HCT116 (cell line): Measurements from ENCODE around the gene GTF3C2. TPM values are rescaled to one million over a fixed set of nuclear protein-coding genes. Genes with fewer than 3 reads are reported as not detected.

Source experiments
- ATAC-seq: fragments of 200-7000 bp; cut with Tn5 transposase; 2 replicates; pipeline ENCODE4 v1.9.1; 2020; ENCODE audit warnings: mild to moderate bottlenecking, moderate library complexity
- BruUV-seq: library from RNA; stranded (reverse); fragments of 400-500 nt; replicated peaks from 2 replicates; lab custom pipeline; 2021; lab: Mats Ljungman, UMichigan
- CTCF ChIA-PET: fragments of 300-600 bp; sonication (Branson Sonifier 250); formaldehyde crosslinking; loops from one replicate; lab custom pipeline; 2021; ENCODE audit warnings: antibody characterized with exemption; lab: Charles Lee
- POLR2A ChIA-PET: fragments of 300-600, 350-600 bp; sonication (Branson Sonifier 250); formaldehyde crosslinking; loops from one replicate; lab custom pipeline; 2021; ENCODE audit warnings: antibody characterized with exemption; lab: Charles Lee
- RAD21 ChIA-PET, 2 experiments: fragments of 300-600 bp; sonication (Branson Sonifier 250); formaldehyde crosslinking; loops; one replicate each; lab custom pipeline; 2023; ENCODE audit warnings: low total read pairs in 2 of 2; ENCODE audit not compliant: uncharacterized antibody in 2 of 2, unreplicated experiment in 2 of 2, low non-redundant PET in 1 of 2; lab: Charles Lee
- DNase-seq: peaks from one replicate; pipeline ENCODE4 v3.0.0-alpha.2; 2010; ENCODE audit warnings: low read depth, low spot score
- H2AFZ ChIP-seq: fragments of 200-600 bp; shearing (Covaris generic), sonication (generic); 2 replicates; pipeline ENCODE4 v1.6.1; 2017; ENCODE audit warnings: low read depth, mixed run types, mixed read lengths, antibody characterized with exemption, low read length; ENCODE audit not compliant: poor library complexity, severe bottlenecking
- H3K27ac ChIP-seq: 2 replicates; pipeline ENCODE4 v1.5.1; 2012; ENCODE audit warnings: low read depth, low read length
- H3K27me3 ChIP-seq: fragments of 200-600 bp; sonication (generic); 2 replicates; pipeline ENCODE4 v1.6.1; 2016; ENCODE audit warnings: mixed run types, low read length, mixed read lengths; ENCODE audit not compliant: insufficient read depth
- H3K36me3 ChIP-seq, 2 experiments: fragments of 200-500 bp in 1 of 2; fragments of 200-600 bp in 1 of 2; sonication (Bioruptor generic) in 1 of 2; sonication (generic) in 1 of 2; 2 replicates each; pipeline versions ENCODE4 v1.5.1 to v1.6.1; 2014 to 2016; ENCODE audit warnings: low read length in 2 of 2, inconsistent platforms in 1 of 2, mixed read lengths in 1 of 2, mixed run types in 1 of 2; ENCODE audit not compliant: insufficient read depth in 2 of 2, control insufficient read depth in 1 of 2
- H3K4me1 ChIP-seq, 2 experiments: fragments of 200-600 bp in 1 of 2; sonication (generic) in 1 of 2; 2 replicates each; pipeline versions ENCODE4 v1.5.1 to v1.6.1; 2012 to 2017; ENCODE audit warnings: low read length in 2 of 2, inconsistent platforms in 1 of 2, mild to moderate bottlenecking in 1 of 2, mixed read lengths in 1 of 2, mixed run types in 1 of 2, moderate library complexity in 1 of 2; ENCODE audit not compliant: insufficient read depth in 2 of 2, control insufficient read depth in 1 of 2
- H3K4me2 ChIP-seq: fragments of 200-600 bp; sonication (generic); 2 replicates; pipeline ENCODE4 v1.6.1; 2017; ENCODE audit warnings: mixed run types, low read length, mixed read lengths
- H3K4me3 ChIP-seq, 2 experiments: fragments of 200-600 bp in 1 of 2; sonication (generic) in 1 of 2; replicated peaks in 1 of 2; 2 replicates each; pipeline ENCODE4 v1.5.1; 2011 to 2016; ENCODE audit warnings: low read length in 2 of 2, control low read depth in 1 of 2, low read depth in 1 of 2, mild to moderate bottlenecking in 1 of 2, mixed read lengths in 1 of 2, mixed run types in 1 of 2
- H3K79me2 ChIP-seq: fragments of 200-600 bp; sonication (generic); 2 replicates; pipeline ENCODE4 v1.6.1; 2017; ENCODE audit warnings: mild to moderate bottlenecking, mixed run types, low read length, moderate library complexity, mixed read lengths; ENCODE audit not compliant: insufficient read depth
- H3K9ac ChIP-seq: fragments of 200-600 bp; sonication (generic); 2 replicates; pipeline ENCODE4 v1.6.1; 2016; ENCODE audit warnings: low read length, mixed read lengths
- H3K9me2 ChIP-seq: fragments of 200-600 bp; sonication (generic), shearing (Covaris generic); 2 replicates; pipeline ENCODE4 v1.6.1; 2017; ENCODE audit warnings: mixed run types, mild to moderate bottlenecking, moderate library complexity; ENCODE audit not compliant: insufficient read depth
- H3K9me3 ChIP-seq, 2 experiments: fragments of 200-500 bp in 1 of 2; fragments of 200-600 bp in 1 of 2; sonication (Bioruptor generic) in 1 of 2; sonication (generic) in 1 of 2; 2 replicates each; pipeline ENCODE4 v1.6.1; 2014 to 2017; ENCODE audit warnings: low read length in 2 of 2, mixed read lengths in 2 of 2, inconsistent platforms in 1 of 2, low read depth in 1 of 2, mild to moderate bottlenecking in 1 of 2, mixed run types in 1 of 2, moderate library complexity in 1 of 2; ENCODE audit not compliant: control insufficient read depth in 1 of 2, insufficient read depth in 1 of 2
- H4K20me1 ChIP-seq: fragments of 200-600 bp; sonication (generic), shearing (Covaris generic); 2 replicates; pipeline ENCODE4 v1.6.1; 2017; ENCODE audit warnings: mixed run types, mild to moderate bottlenecking, moderate library complexity; ENCODE audit not compliant: insufficient read depth
- CBX3 ChIP-seq: IDR thresholded peaks from 2 replicates; pipeline ENCODE4 v1.6.1; 2012; ENCODE audit warnings: low read depth
- ELF1 ChIP-seq: IDR thresholded peaks from 2 replicates; pipeline ENCODE4 v1.6.1; 2012; ENCODE audit warnings: low read depth, borderline replicate concordance
- EZH2 ChIP-seq: fragments of 200-600 bp; sonication (generic); IDR thresholded peaks from 2 replicates; pipeline ENCODE4 v1.6.1; 2017; ENCODE audit warnings: antibody characterized with exemption, mixed run types
- EZH2phosphoT487 ChIP-seq: fragments of 200-600 bp; IDR thresholded peaks from 2 replicates; pipeline ENCODE4 v1.6.1; 2018; ENCODE audit warnings: antibody characterized with exemption, borderline replicate concordance
- JUND ChIP-seq: IDR thresholded peaks from 2 replicates; pipeline ENCODE4 v1.6.1; 2012
- POLR2A ChIP-seq: IDR thresholded peaks from 2 replicates; pipeline ENCODE4 v1.7.0; 2011; ENCODE audit warnings: borderline replicate concordance; ENCODE audit not compliant: insufficient read depth, insufficient read length; ENCODE audit errors: extremely low read depth
- POLR2AphosphoS5 ChIP-seq: IDR thresholded peaks from 2 replicates; pipeline ENCODE4 v1.6.1; 2011; ENCODE audit warnings: mild to moderate bottlenecking, low read depth, low read length, moderate library complexity
- RAD21 ChIP-seq: IDR thresholded peaks from 2 replicates; pipeline ENCODE4 v1.6.1; 2012; ENCODE audit warnings: low read depth, mild to moderate bottlenecking
- SIN3A ChIP-seq: IDR thresholded peaks from 2 replicates; pipeline ENCODE4 v1.6.1; 2012; ENCODE audit warnings: low read depth
- SP1 ChIP-seq: IDR thresholded peaks from 2 replicates; pipeline ENCODE4 v1.6.1; 2012; ENCODE audit warnings: low read depth
- SRF ChIP-seq: IDR thresholded peaks from 2 replicates; pipeline ENCODE4 v1.6.1; 2012; ENCODE audit warnings: low read depth
- TCF7L2 ChIP-seq: IDR thresholded peaks from 2 replicates; pipeline ENCODE4 v1.7.0; 2011; ENCODE audit warnings: borderline replicate concordance, inconsistent platforms; ENCODE audit not compliant: insufficient read depth, insufficient read length; ENCODE audit errors: extremely low read depth
- YY1 ChIP-seq: IDR thresholded peaks from 2 replicates; pipeline ENCODE4 v1.6.1; 2011; ENCODE audit warnings: low read length, low read depth, moderate library complexity, mild to moderate bottlenecking; ENCODE audit not compliant: insufficient replicate concordance; ENCODE audit errors: extremely low read depth
- ZFX ChIP-seq: fragments of 450-650 bp; IDR thresholded peaks from 2 replicates; pipeline ENCODE4 v1.6.1; 2017
- ZNF274 ChIP-seq: fragments of 200-500 bp; sonication (Bioruptor generic); IDR thresholded peaks from 2 replicates; pipeline ENCODE4 v1.6.1; 2014; ENCODE audit warnings: mild to moderate bottlenecking, low read depth, low read length, inconsistent platforms
- intact Hi-C: fragments of 100-400 bp; cut with micrococcal nuclease; formaldehyde crosslinking; loops from 2 replicates; pipeline ENCODE4 v1.10.0; 2022
- total RNA-seq: library from RNA; stranded (reverse); gene quantifications from one replicate; pipeline ENCODE4 v1.2.1, GENCODE V29; 2021; ENCODE audit not compliant: unreplicated experiment
- TF ChIP-seq, protein P1 (sequence below): IDR thresholded peaks from 2 replicates; pipeline ENCODE4 v1.6.1; 2012
- TF ChIP-seq, protein P2 (sequence below): IDR thresholded peaks from 2 replicates; pipeline ENCODE4 v1.6.1; 2012
- TF ChIP-seq, protein P3 (sequence below): IDR thresholded peaks from 2 replicates; pipeline ENCODE4 v1.6.1; 2012; ENCODE audit warnings: low read depth
- TF ChIP-seq, protein P4 (sequence below), 3 experiments: fragments of 200-600 bp in 1 of 3; sonication (generic) in 1 of 3; IDR thresholded peaks in 2 of 3; conservative IDR thresholded peaks in 1 of 3; 2 replicates each; pipeline ENCODE4 v1.5.1; 2012 to 2017; ENCODE audit warnings: low read depth in 2 of 3, low read length in 2 of 3, antibody characterized with exemption in 1 of 3, borderline replicate concordance in 1 of 3, control low read depth in 1 of 3, mild to moderate bottlenecking in 1 of 3, mixed read lengths in 1 of 3, mixed run types in 1 of 3, moderate library complexity in 1 of 3; ENCODE audit not compliant: insufficient read depth in 1 of 3

The GTF3C2 gene
- total RNA-seq, 1 experiment from 2014 or later, result 88.2 TPM

DNA sequence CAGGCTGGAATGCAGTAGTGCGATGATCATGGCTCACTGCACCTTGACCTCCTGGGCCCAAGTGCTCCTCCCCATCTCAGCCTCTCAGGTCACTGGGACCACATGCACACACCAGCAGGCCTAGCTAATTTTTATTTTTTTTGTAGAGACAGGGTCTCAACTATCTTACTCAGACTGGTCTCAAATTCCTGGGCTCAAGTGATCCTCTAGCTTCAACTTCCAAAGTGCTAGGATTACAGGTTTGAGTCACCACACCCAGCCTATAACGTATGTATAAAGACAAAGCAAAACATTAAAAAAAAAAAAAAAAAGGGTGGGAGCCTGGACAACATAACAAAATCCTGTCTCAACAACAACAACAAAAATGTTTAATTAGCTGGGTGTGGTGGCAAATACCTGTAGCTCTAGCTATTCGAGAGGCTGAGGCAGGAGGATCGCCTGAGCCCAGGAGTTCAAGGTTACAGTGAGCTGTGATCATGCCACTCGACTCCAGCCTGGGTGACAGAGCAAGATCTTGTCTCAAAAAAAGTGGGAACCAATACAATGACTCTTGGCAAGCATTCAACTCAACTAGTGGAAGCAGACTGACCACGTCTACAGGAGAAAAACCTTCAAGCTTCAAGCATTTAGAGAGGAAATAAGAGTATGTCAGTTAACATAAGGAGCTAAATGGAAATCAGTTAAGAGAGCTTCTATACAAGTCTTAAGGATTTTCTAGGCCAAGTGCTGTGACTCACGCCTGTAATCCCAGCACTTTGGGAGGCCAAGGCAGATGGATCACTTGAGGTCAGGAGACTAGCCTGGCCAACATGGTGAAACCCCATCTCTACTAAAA lies 2.6 kb downstream of the GTF3C2 start:
- no peak overlapping the region for H3K9ac ChIP-seq
- H3K79me2 ChIP-seq, result peaks cover 92% of the 10 kb centered on the region
- ATAC-seq (no peak), DNase-seq (no peak)
- POLR2A ChIA-PET, result no interaction called here
- H3K4me3 ChIP-seq, result no peak overlapping the region
- no peaks in the 10 kb centered on the region for H3K27me3 ChIP-seq
- RAD21 ChIA-PET, result no interaction called here
- peak overlapping the region; percentile 10; the same call in 1 of the 2 replicates for H3K4me2 ChIP-seq
- H3K27ac ChIP-seq, result no peak overlapping the region
- intact Hi-C loops, result no loop called here
- peaks cover 12 to 28% of the 10 kb centered on the region in 2 experiments for H3K4me1 ChIP-seq
- H4K20me1 ChIP-seq, result no peaks in the 10 kb centered on the region
- H3K9me2 ChIP-seq, result no peaks in the 10 kb centered on the region
- CTCF ChIA-PET, result no interaction called here
- H2AFZ ChIP-seq, result no peak overlapping the region
- BruUV-seq, result no TSS peak
- TF ChIP-seq ZNF274, result no peak
- TF ChIP-seq, protein P1, sequence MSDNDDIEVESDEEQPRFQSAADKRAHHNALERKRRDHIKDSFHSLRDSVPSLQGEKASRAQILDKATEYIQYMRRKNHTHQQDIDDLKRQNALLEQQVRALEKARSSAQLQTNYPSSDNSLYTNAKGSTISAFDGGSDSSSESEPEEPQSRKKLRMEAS, result no peak
- TF ChIP-seq SIN3A, result no peak
- no peak for TF ChIP-seq POLR2A
- no peak for TF ChIP-seq EZH2phosphoT487
- TF ChIP-seq, protein P2, sequence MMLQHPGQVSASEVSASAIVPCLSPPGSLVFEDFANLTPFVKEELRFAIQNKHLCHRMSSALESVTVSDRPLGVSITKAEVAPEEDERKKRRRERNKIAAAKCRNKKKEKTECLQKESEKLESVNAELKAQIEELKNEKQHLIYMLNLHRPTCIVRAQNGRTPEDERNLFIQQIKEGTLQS, result no peak
- no peak for TF ChIP-seq RAD21
- TF ChIP-seq SRF, result no peak
- TF ChIP-seq CBX3, result no peak
- TF ChIP-seq TCF7L2, result no peak
- TF ChIP-seq SP1, result no peak
- TF ChIP-seq JUND, result no peak
- no peak for TF ChIP-seq ELF1
- TF ChIP-seq, protein P3, sequence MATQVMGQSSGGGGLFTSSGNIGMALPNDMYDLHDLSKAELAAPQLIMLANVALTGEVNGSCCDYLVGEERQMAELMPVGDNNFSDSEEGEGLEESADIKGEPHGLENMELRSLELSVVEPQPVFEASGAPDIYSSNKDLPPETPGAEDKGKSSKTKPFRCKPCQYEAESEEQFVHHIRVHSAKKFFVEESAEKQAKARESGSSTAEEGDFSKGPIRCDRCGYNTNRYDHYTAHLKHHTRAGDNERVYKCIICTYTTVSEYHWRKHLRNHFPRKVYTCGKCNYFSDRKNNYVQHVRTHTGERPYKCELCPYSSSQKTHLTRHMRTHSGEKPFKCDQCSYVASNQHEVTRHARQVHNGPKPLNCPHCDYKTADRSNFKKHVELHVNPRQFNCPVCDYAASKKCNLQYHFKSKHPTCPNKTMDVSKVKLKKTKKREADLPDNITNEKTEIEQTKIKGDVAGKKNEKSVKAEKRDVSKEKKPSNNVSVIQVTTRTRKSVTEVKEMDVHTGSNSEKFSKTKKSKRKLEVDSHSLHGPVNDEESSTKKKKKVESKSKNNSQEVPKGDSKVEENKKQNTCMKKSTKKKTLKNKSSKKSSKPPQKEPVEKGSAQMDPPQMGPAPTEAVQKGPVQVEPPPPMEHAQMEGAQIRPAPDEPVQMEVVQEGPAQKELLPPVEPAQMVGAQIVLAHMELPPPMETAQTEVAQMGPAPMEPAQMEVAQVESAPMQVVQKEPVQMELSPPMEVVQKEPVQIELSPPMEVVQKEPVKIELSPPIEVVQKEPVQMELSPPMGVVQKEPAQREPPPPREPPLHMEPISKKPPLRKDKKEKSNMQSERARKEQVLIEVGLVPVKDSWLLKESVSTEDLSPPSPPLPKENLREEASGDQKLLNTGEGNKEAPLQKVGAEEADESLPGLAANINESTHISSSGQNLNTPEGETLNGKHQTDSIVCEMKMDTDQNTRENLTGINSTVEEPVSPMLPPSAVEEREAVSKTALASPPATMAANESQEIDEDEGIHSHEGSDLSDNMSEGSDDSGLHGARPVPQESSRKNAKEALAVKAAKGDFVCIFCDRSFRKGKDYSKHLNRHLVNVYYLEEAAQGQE, result no peak
- TF ChIP-seq ZFX, result no peak
- TF ChIP-seq POLR2AphosphoS5, result no peak
- no peak for TF ChIP-seq YY1
- TF ChIP-seq, protein P4, sequence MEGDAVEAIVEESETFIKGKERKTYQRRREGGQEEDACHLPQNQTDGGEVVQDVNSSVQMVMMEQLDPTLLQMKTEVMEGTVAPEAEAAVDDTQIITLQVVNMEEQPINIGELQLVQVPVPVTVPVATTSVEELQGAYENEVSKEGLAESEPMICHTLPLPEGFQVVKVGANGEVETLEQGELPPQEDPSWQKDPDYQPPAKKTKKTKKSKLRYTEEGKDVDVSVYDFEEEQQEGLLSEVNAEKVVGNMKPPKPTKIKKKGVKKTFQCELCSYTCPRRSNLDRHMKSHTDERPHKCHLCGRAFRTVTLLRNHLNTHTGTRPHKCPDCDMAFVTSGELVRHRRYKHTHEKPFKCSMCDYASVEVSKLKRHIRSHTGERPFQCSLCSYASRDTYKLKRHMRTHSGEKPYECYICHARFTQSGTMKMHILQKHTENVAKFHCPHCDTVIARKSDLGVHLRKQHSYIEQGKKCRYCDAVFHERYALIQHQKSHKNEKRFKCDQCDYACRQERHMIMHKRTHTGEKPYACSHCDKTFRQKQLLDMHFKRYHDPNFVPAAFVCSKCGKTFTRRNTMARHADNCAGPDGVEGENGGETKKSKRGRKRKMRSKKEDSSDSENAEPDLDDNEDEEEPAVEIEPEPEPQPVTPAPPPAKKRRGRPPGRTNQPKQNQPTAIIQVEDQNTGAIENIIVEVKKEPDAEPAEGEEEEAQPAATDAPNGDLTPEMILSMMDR (IDR thresholded peaks at IDR 0.05 in 2 of 3, conservative IDR thresholded peaks at IDR 0.05 in 1 of 3; ENCODE audit: borderline replicate concordance in 1 of 3, insufficient read depth in 1 of 3, low read depth in 2 of 3, low read length in 2 of 3), result no peak
- TF ChIP-seq EZH2, result no peak
- H3K36me3 ChIP-seq, result no peaks in the 10 kb centered on the region
- no peaks in the 10 kb centered on the region for H3K9me3 ChIP-seq
